Stimulated activated CD8-positive, alpha-beta memory T cell treated with anti-CD3 and anti-CD28 coated beads, Interleukin-12 subunit alpha, Interleukin-12 subunit beta, amount 100 ng/mL, for 4 hours (primary cell): ENCODE measurements around the gene MACROD2.
"Not testable (repeated sequence)": the region's sequence is repeated elsewhere in the genome, so short reads cannot be mapped to it uniquely, and the experiment has no call there.

Source experiments
- DNase-seq: peaks from one replicate; pipeline ENCODE4 v3.0.0-alpha.2; 2020; ENCODE audit warnings: low read depth

MACROD2 gene

DNA sequence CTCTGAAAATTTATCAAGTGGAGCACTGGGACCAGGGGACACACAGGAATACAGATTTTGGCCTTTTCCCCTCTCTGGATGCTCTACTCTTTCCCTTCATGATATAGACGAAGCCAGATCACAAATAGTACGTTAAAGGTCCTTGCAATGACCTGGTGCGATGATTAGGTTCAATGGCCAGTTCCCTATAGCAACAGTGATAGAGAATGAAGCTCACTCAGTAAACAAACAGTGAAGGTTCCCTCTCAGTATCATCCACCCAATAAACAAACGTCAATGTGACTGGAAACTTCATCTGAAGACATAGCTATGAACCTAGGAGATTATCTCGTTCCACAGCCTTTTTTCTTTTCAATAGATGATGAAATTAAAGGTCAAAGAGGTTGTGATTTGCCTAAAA is 1981.7 kb downstream of the MACROD2 start:
- DNase-seq: no peak

DNA sequence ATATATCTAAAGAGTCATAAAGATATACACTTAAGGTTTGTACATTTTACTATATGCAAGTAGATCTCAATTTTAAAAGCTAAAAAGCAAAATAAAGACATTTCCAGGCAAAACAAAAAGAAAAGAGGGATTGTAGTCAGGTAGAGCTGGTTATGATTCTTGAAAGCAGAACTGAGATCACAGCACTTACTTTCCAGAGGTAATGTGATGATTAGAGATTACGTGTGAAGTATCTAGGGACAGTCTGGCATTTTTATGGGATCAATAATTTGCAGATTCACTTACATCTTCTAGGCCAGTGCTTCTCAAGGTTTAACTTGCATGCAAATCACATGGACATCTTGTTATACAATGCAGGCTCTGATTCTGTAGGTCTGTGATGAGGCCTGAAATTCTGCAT is 1982.4 kb downstream of the MACROD2 start:
- DNase-seq: no peak

DNA sequence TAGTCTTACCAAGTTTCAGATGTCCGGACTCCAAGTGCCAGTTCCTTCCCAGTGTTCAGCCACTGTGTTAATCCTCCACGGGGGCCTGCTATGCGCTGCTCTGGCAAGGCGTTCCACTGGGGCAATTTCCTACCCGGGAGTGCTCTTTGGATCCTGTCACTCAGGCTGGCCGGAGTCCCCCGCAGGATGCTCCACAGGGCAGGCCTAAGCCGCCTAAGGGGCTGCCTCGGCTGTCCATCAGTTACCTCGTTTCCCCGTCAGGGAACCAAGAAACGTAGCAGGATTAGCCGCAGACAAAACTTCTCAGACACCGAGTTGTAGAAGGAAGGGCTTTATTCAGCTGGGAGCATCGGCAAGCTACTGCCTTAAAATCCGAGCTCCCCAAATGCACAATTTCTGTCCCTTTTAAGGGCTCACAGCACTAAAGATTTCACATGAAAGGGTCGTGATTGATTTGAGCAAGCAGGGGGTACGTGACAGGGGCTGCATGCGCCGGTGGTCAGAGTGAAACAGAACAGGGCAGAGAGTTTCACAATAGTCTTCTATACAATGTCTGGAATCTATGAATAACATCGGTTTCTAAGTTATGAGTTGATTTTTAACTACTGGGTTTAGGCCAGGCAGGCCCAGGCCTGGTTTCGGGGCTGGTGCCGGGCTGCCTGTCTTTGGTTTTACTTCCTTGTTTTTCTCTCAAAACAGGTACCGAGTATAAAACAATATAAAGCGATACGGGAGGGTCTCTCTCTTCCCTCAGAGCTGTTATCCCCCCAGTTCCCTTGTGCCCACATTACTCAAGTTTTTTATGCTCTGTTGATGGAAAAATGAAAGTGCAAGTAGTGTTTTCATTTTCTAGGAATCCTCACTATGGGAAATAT is 1990.4 kb downstream of the MACROD2 start:
- not testable (repeated sequence) for DNase-seq

DNA sequence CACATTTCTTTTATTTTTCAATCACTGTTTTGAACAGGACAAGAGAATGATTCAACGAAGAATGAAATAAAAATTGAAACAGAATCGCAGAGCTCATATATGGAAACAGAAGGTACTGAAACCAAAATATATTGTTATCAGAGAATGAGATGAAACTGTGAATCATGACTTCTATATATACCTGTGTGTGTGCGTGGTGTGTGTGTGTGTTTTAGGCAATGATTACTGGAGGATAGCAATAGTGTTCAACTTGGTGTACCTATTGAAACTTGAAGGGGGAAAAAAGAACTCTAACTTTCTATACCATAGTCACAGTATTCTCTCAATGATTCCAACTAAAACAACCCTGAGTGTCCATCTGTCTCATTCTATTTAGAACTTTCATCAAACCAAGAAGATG is 1991.4 kb downstream of the MACROD2 start:
- no peak for DNase-seq

DNA sequence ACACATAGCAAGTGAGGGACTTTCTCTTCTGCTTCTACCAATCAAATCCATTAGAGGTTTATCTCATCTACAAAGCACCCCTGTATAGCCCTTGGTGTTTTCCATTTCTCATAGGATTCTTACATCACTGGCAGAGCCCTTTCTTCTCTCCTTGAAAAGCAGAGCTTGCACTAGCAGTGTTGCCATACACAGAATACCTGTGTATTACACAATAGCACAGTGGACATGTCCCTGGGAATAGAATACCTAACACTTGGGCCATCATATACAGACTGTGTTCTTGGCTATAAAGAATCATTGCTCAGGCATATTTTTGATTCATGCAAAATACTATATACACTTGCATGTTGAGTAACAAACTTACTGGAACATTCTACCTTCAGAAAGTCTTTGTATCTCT is 1996.0 kb downstream of the MACROD2 start:
- no peak for DNase-seq

DNA sequence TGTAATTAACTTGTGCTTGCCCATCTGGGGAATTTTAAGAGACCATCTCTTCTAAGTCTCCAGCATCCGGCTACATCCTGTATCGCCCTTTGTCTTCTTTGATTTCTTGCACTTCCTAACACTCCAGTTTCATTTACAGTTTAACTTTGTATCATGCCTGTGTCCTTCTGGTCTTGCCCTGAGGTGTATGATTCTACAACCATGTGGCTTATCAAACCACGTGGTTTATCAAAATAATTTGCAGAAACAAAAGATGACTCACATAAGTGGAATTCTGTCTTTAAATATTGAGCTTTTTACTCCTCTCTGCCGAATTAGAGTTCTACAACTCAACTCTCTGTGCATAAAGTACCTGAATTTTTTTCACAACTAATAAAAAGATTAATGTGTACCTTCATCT is 1997.2 kb downstream of the MACROD2 start:
- DNase-seq: no peak

DNA sequence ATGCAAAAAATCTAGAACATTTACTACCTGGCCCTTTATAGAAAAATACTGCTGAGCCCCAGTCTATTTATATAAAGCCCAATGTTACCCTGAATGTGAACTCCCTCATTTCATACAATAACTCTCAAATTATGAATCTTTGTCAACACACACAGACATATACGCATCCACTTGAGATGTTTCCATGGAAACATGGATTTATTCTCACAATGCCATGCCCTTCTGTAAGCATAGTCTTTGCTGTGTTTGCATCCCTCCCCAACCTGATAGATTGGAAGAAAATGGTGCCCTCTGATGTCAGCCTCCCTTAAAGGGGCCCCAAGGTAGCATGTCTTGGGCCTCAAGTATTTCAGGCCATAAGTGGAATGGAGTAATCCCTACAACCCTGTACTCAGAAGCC is 2004.8 kb downstream of the MACROD2 start:
- no peak for DNase-seq

DNA sequence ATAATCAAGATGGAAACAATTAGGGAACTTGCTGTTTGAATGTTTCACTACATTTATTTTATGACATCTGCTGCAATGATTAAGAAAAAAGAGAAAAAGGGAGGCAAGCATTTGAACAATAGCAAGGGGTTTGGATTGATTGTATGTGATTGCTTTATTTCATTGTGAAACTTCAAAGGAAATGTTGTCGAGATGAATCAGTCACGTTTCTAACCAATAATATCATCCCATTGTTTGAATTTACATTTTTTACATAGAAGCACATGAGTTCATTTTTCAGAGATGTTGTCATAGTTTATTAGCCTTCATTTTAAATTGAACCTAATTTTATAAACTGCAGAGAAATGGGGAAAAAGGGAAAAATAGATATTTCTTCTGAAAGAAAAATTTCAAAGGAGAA is 2006.0 kb downstream of the MACROD2 start:
- DNase-seq: no peak

DNA sequence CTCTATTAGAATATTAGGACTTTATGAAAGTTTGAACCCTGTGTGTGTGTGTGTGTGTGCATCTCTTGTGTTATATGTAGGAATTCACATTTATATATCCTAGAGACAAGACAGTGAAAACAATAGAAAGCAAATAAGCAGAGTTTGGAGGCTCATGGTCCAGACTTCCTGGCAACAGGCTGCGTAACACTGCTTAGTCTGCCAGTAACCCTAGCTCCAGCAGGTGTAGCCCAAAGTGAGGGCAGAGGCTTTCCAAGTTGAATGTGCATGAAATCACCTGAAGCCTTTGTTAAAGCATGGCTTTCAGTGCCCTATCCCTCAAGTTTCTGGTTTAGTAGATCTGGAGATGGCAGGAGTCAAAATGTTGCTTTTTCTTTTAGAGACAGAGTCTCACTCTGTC is 2008.0 kb downstream of the MACROD2 start:
- no peak for DNase-seq

DNA sequence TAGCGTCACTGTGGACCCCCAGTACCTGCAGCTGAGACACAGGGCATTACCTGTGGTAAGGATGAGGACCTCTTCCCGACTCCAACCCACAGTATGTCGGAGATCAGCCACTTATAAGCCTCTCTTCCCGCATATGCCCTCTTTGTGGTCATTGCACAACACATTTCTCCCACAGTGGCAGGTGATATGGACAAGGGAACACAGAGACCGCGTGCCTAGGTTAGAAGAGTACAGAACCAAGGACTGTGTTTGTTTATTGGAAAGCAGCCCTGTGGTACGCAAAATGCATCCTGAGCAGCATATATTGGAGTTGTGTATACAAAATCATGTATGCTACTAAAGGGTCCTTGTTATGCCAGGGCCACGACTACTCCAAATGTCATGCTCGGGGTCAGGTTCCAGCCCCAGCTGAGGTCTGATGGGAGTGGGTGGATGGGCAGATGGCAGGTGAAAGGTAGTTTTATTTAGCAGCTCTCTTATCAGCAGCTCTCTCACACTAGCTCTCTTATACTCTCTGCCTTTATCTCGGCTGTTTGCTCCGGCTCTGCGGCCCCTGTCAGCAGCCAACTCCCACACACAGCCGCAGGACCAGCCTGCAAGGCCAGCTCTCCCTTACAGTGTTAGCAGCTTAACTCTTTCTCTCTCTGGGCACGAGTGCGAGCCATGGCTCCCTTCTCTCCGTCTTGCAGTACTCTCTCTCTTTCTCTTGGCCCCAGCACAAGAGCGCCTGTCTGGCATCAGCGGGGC is 2009.0 kb downstream of the MACROD2 start:
- DNase-seq: no peak

DNA sequence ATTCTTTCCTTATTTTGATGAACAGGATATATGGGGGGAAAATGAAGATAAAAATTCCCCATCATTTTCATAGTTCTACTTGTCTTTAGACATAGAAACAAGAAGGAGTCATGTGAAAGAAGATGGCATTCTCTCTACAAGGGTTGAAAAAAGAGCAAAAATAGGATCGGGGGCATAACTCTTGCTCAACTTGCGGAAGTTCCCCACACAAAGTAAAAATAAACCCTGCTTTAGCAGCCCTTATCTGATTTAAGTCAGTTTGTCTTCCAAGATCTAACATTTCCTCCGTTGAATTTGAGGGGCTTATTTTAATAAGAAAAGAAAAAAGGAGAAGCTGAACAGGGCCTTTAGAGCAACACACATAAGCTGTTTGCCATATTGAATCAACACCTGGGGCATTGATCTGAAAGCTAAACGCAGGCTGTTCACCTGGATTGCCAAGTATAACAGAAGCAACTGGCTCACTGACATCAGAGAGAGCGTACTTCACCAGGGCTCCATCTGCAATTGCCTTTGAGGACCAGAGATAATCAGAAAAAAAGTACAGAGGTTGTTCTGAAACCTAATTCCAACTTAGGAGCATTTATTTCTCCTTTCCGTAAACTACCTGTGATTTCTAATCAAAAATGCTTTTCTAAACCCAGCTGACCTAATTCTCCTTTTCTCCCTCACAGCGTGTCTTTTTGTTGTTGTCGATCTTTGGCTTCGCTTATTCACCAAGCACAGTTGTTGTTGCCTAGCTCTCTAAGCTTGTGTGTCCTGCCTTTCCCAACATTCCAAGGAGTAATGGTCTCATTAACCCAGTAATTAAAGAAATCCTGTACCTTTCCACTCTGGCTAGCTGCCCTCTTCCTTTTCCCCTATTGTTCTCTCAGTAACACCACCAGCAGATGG is 2010.0 kb downstream of the MACROD2 start:
- no peak for DNase-seq

DNA sequence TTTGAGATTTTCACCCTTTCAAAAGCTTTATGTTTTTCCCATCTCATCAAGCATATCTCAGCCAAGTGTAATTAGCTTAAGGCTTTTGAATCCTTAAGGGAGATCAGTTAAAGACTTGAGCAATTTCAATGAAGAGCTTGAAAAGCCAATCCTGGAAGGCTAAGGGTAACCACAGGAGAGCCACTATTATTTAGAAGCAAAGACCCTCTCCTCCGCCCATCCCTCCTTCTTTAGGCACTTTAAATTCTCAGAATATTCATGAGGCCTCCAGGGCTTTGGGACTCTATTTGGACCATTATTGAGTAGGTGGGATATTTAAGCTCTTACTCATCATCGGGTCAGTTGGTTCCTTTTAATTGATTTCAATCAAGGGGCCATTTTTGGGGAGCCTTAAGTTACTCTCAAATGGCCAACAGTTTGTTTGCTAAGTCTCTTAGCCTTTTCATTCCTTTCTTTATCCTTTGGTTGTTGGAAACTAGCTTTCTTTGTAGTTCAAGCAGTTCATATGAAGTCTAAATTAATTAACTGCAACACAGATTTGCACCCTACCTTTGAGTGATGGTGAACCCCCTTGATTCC is 2010.7 kb downstream of the MACROD2 start:
- DNase-seq: no peak

DNA sequence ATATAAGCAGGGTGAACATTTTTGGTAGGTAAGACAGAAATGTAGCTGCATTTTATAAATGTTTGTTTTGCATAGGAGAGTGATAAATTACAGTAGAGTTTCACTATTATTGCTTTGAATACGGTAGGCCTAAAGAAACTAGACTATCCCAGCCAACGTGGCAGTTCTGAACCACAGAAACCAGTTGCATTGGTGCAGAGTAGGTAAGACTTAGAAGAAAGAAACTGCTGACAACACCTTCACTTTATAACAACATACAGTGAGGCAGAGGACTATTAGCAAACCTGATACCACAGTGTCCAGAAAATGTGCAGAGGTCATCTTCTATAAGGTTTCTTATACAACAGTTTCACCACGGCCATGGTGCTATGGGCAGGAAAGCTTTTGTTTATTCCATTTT is 2011.8 kb downstream of the MACROD2 start:
- DNase-seq: no peak

DNA sequence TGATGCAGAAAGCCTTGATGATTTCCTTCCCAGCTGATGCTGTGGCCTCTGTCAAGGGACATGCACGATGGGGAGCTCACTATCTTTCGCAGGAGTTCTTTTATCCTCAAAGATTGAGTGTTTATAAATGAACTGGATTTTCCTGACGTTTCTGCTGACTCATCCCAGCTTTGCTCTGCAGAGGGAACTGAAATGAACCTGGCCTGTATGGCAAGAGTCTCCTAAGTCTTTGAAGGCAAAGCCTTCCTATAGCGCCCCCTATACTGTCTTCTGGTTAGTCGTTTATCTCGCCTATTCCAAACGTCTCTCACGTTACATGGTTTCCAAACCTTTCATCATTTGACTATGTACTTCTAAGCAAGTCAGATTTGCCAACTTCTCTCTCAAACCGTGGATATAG is 2012.6 kb downstream of the MACROD2 start:
- DNase-seq: no peak

DNA sequence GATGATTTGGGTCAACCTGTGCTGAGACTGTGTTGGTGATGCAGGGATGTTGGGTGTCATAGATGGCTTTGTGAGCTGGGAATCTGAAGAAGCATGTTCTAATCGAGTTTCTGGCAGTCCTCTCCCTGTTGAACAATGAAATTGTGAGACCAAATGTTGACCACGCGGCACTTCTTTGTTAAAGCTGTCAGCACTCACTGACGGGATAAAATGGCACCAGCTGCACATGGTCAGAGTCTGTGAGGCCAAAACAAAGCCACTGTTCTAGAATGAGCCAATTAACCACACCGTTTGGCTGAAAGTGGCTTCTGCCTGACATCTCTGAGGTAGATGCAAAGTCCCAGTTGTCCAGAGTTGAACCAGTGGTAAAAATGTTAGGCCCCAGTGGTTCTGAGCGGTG is 2015.7 kb downstream of the MACROD2 start:
- no peak for DNase-seq

DNA sequence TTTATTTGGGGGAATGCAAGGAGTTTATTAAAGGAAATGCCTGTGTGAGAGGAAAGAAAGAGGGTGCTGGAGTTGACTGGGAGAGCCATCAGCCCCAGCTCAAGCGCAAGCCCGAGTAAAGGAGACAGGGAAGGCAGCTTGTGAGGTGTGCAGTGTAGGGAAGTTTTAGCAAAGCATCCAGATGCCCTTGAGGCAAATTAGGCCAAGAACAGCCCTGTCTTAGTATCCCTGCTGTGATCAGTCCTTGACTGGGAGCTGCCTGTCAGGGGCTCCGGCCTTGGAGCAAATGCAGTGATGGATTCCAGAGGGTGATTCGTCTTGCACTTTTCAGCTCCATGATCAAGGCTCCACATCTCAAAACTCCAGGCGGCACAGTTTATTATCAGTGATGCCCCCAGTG is 2016.2 kb downstream of the MACROD2 start:
- no peak for DNase-seq

DNA sequence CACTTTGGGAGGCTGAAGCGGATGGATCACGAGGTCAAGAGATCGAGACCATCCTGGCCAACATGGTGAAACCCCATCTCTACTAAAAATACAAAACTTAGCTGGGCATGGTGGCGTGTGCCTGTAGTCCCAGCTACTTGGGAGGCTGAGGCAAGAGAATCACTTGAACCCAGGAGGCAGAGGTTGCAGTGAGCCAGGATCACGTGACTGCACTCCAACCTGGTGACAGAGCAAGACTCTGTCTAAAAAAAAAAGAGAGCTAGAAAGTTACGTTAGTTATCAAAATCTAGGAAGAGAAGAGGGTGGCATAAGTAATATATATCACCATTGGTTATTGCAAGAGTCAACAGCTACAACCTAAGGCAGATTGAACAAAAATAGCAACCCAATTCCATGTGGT is 2017.6 kb downstream of the MACROD2 start:
- not testable (repeated sequence) for DNase-seq

DNA sequence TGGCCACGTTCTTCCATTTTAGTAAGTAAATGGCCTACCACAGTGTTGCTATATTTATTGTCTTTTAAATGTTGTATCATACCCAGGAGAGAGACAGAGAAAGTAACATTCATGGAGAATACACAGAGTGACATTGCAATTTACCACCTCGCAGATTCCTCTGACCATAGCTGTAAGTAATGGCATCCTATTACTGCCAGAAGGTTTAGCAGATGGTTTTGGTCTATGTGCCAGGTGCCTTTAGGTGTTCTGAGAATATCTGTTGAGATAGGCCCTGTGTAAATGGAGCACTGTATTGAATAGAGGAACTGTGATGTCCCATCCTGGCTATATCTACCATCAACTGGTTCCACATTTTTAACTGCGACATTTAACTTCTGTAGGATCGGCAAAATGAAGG is 2018.3 kb downstream of the MACROD2 start:
- DNase-seq: no peak

DNA sequence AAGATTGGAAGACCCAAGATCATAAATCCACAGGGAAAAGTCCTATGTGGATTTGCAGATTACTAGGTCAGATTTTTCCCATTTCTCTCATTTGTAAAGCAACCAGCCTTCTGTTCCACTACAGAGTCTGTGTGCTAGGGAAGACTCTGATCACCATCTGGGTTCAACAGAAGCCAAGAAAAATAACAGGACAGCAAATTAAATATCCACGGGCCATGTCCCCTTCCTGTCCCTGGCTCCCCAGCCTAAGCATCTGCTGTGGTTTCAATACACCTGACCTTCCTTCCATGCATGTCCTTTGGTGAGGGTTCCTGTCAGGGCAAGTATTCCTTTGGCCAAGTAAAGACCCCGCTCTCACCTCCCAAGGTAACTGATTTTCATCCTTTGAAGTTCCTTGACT is 2019.1 kb downstream of the MACROD2 start:
- no peak for DNase-seq

DNA sequence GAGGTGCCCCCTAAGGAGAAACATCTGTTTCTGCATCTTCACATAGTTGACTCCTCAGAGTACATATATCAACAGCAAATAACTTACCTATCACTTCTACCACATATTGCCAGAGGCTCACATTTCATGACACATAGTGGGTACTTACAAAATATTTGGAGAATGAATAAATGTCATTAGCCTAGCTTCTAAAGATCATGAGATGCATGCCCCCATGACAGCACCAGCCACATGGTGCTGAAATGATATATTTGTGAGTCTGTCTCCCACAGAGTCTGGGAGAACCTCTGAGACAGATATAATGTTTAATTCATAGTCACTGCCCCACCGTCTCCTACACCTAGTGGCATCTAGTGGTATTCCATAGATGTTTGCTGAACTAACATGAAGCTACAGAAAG is 2022.3 kb downstream of the MACROD2 start:
- DNase-seq: no peak

DNA sequence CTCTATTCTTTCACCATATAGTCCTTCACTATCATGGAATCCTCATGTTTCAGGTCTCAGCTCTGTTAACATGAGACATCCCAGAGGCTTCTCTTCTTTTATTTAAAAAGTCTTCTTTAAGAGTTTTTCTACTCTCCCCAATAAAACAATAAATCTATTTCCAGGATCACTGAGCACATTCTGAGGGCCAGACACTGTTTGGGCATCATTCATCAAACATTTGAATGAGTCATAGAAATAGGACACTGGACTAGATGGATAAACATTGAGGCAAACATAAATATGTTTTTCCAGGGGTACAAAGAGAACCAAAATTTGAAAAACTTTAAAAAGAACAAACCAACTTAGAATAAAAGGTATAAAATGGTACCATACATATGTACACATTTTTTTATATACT is 2023.6 kb downstream of the MACROD2 start:
- no peak for DNase-seq

DNA sequence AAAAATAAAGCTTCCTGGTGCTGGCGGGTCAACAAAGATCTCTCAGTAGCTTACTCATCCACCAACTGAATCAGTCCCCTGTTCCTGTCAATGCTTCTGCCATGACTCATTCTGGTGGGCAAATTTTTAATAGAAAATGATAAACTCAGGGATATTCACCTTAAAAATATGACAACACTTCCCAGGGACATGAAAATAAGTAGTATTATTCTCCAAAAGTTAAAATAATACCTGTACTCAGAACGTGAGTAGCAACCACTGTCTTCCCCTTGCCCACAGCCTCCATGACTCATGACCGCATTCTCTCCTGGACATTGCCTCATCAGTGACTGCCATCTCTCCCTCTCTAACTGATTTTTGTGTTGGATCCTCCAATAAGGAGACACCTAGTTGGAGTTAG is 2025.7 kb downstream of the MACROD2 start:
- DNase-seq: no peak
